ENCODE results near the gene SPRR2G.
"Not testable (repeated sequence)": the region's sequence is repeated elsewhere in the genome, so short reads cannot be mapped to it uniquely, and the experiment has no call there.

The SPRR2G gene

GRCh38 chr1:153112454-153112853 lies 38.2 kb downstream of the SPRR2G start:
- DNase-seq: not testable (repeated sequence)

- DNase-seq: no peak
These were observed 50.4 kb downstream of the SPRR2G start for GRCh38 chr1:153100245-153100644.

All from suppressor macrophage (primary cell).